ENCODE results near the gene CASP2. TPM values are rescaled to one million over a fixed set of nuclear protein-coding genes. Genes with fewer than 3 reads are reported as not detected.
A peak's percentile ranks its signal among the peaks of the same experiment; 100 is the strongest.

The CASP2 gene
- total RNA-seq, 1 experiment from 2014 or later = 65.3 TPM

DNA sequence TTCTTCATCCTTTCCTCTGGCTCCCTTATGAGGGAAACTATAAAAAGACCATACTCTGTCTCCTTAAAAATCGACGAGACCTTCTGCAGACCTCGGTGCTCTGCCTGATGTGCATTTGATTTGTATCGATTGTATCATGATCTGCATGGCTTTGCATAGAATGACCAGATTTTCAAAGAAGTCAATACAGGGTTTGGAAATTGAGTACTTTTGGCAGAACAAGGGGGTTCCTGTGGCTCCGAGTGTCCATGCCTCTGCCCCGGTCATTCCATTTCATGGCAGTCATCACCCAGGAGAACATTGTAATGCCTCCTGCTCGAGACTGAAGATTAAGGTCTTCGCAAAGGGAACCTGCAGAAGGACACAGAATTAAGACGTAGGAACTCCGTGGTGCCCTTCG, 685 bp downstream of the CASP2 start:
- H3K9me3 Mint-ChIP-seq = peaks cover 12 to 14% of the 10 kb centered on the region in 2 experiments
- H3K27ac Mint-ChIP-seq = peak overlapping the region; percentile 57 to 96 (median 93); a peak in 6 of 7 replicates
- H3K14ac ChIP-seq (ENCODE audit: insufficient read depth, low read length) = peak overlapping the region; percentile 99; the same call in 1 of the 2 replicates
- H3K4me3 Mint-ChIP-seq = peak overlapping the region; percentile 91 to 95
- no peak overlapping the region for H2BK15ac ChIP-seq (ENCODE audit: low read depth, low read length)
- no peak overlapping the region for H2BK5ac ChIP-seq (ENCODE audit: insufficient read length, low read length)
- peaks cover 10% of the 10 kb centered on the region for H3K23me2 ChIP-seq (ENCODE audit: insufficient read length, low read depth, low read length, poor library complexity, severe bottlenecking)
- no peak overlapping the region for H2AFZ ChIP-seq (ENCODE audit: low read length)
- H3K36me3 Mint-ChIP-seq (ENCODE audit: insufficient read depth in 1 of 3, low read depth in 3 of 3) = peaks cover 37 to 57% (median 49%) of the 10 kb centered on the region in 3 experiments
- H3K4me1 Mint-ChIP-seq = peaks cover 32 to 35% of the 10 kb centered on the region in 2 experiments
- peaks cover 10% of the 10 kb centered on the region for H3K9me3 ChIP-seq (ENCODE audit: control insufficient read depth, low read depth, low read length)
- H3K4ac ChIP-seq (ENCODE audit: low read depth, low read length) = no peak overlapping the region
- WGBS (ENCODE audit: extremely low coverage, insufficient read length, low lambda C conversion rate) = no CpG with 5 or more reads among the region's 11 CpGs
- H3K23ac ChIP-seq (ENCODE audit: insufficient read length, low read depth, low read length) = no peak overlapping the region
- no peak overlapping the region for H3T11ph ChIP-seq (ENCODE audit: low read length)
- no peak overlapping the region for H2BK20ac ChIP-seq (ENCODE audit: low read depth, low read length, poor library complexity, severe bottlenecking)
- H3K9ac ChIP-seq (ENCODE audit: extremely low read depth, insufficient read length, low read length) = peak overlapping the region; percentile 94
- H3K56ac ChIP-seq (ENCODE audit: insufficient read length, low read depth, low read length) = no peak overlapping the region
- peak overlapping the region; percentile 99 for H3K4me2 ChIP-seq (ENCODE audit: insufficient read depth, insufficient read length, low read length)
- H4K91ac ChIP-seq (ENCODE audit: insufficient read length, low read depth, low read length) = no peak overlapping the region
- H3K4me1 ChIP-seq (ENCODE audit: insufficient read depth, low read length) = peaks cover 6% of the 10 kb centered on the region; the same call in 1 of the 2 replicates
- no peaks in the 10 kb centered on the region for H4K20me1 ChIP-seq (ENCODE audit: control insufficient read depth, insufficient read depth, insufficient read length)
- peak overlapping the region; percentile 17 for H4K5ac ChIP-seq (ENCODE audit: insufficient read length, low read depth, low read length)
- peaks cover 10% of the 10 kb centered on the region; the same call in 1 of the 2 replicates for H3K27me3 ChIP-seq (ENCODE audit: insufficient read depth, low read length)
- no peak overlapping the region for H2AK5ac ChIP-seq (ENCODE audit: insufficient read length, low read length)
- H2BK120ac ChIP-seq (ENCODE audit: low read depth, low read length, poor library complexity, severe bottlenecking) = no peak overlapping the region
- H3K79me1 ChIP-seq (ENCODE audit: insufficient read depth, low read depth, low read length, poor library complexity, severe bottlenecking) = no peaks in the 10 kb centered on the region
- TF ChIP-seq, protein P1, sequence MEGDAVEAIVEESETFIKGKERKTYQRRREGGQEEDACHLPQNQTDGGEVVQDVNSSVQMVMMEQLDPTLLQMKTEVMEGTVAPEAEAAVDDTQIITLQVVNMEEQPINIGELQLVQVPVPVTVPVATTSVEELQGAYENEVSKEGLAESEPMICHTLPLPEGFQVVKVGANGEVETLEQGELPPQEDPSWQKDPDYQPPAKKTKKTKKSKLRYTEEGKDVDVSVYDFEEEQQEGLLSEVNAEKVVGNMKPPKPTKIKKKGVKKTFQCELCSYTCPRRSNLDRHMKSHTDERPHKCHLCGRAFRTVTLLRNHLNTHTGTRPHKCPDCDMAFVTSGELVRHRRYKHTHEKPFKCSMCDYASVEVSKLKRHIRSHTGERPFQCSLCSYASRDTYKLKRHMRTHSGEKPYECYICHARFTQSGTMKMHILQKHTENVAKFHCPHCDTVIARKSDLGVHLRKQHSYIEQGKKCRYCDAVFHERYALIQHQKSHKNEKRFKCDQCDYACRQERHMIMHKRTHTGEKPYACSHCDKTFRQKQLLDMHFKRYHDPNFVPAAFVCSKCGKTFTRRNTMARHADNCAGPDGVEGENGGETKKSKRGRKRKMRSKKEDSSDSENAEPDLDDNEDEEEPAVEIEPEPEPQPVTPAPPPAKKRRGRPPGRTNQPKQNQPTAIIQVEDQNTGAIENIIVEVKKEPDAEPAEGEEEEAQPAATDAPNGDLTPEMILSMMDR (conservative IDR thresholded peaks at IDR 0.05) = no peak
- no peak overlapping the region for H2BK12ac ChIP-seq (ENCODE audit: insufficient read length, low read depth, low read length)
- H3K27ac ChIP-seq (ENCODE audit: insufficient read length, low read depth, low read length) = no peak overlapping the region
- no peak for DNase-seq
- H3K18ac ChIP-seq (ENCODE audit: insufficient read length, low read depth, low read length) = peak overlapping the region; percentile 92
- peaks cover 33% of the 10 kb centered on the region for H3K27me3 Mint-ChIP-seq (ENCODE audit: low read depth)
- no peak overlapping the region for H4K8ac ChIP-seq (replicated peaks; ENCODE audit: insufficient read length, low read depth, low read length)
- peaks cover 16% of the 10 kb centered on the region; the same call in 1 of the 2 replicates for H3K79me2 ChIP-seq (ENCODE audit: insufficient read depth, low read length)
